Neuronal stem cell (in vitro differentiated cells): Measurements from ENCODE around the gene MT4.

Source experiments
- DNase-seq: peaks from one replicate; pipeline ENCODE4 v3.0.0-alpha.2; 2013; ENCODE audit warnings: low spot score
- H2AFZ ChIP-seq: one replicate; pipeline ENCODE4 v1.6.1; 2013; ENCODE audit warnings: mild to moderate bottlenecking, low read length, inconsistent platforms
- H2AK5ac ChIP-seq: 2 replicates; pipeline ENCODE4 v1.6.1; 2013; ENCODE audit warnings: low read depth, mild to moderate bottlenecking, inconsistent platforms, low read length, moderate library complexity, mixed read lengths
- H2BK120ac ChIP-seq: 2 replicates; pipeline ENCODE4 v1.6.1; 2013; ENCODE audit warnings: low read depth, mild to moderate bottlenecking, inconsistent platforms, low read length, moderate library complexity, mixed read lengths
- H2BK12ac ChIP-seq: one replicate; pipeline ENCODE4 v1.6.1; 2013; ENCODE audit warnings: low read length, inconsistent platforms
- H2BK15ac ChIP-seq: 2 replicates; pipeline ENCODE4 v1.6.1; 2013; ENCODE audit warnings: mild to moderate bottlenecking, low read length, inconsistent platforms, mixed read lengths
- H2BK5ac ChIP-seq: one replicate; pipeline ENCODE4 v1.6.1; 2013; ENCODE audit warnings: inconsistent platforms, mild to moderate bottlenecking, low read length, moderate library complexity
- H3K14ac ChIP-seq: one replicate; pipeline ENCODE4 v1.6.1; 2013; ENCODE audit warnings: low read length, inconsistent platforms
- H3K18ac ChIP-seq: 2 replicates; pipeline ENCODE4 v1.6.1; 2013; ENCODE audit warnings: low read length, inconsistent platforms
- H3K23ac ChIP-seq: 2 replicates; pipeline ENCODE4 v1.6.1; 2013; ENCODE audit warnings: low read depth, mild to moderate bottlenecking, mixed read lengths, low read length, inconsistent platforms; ENCODE audit not compliant: poor library complexity
- H3K27ac ChIP-seq: replicated peaks from 3 replicates; pipeline ENCODE4 v1.5.1; 2013; ENCODE audit warnings: low read length, inconsistent platforms
- H3K27me3 ChIP-seq, 3 experiments: 2 replicates each; pipeline ENCODE4 v1.6.1; 2013; ENCODE audit warnings: low read length in 3 of 3, mild to moderate bottlenecking in 2 of 3, inconsistent platforms in 1 of 3, low read depth in 1 of 3, mixed read lengths in 1 of 3, moderate library complexity in 1 of 3; ENCODE audit not compliant: control insufficient read depth in 3 of 3, insufficient read depth in 3 of 3
- H3K36me3 ChIP-seq, 2 donors: replicated peaks in 1 of 2; 2 replicates each; pipeline ENCODE4 v1.6.1; 2013; ENCODE audit warnings: low read length in 2 of 2; ENCODE audit not compliant: control insufficient read depth in 2 of 2, insufficient read depth in 2 of 2
- H3K4ac ChIP-seq: 2 replicates; pipeline ENCODE4 v1.6.1; 2013; ENCODE audit warnings: inconsistent platforms, mild to moderate bottlenecking, low read length, moderate library complexity
- H3K4me1 ChIP-seq, 2 donors: 1 replicate in 1 of 2; 2 replicates in 1 of 2; pipeline ENCODE4 v1.6.1; 2013; ENCODE audit warnings: low read length in 2 of 2, low read depth in 1 of 2; ENCODE audit not compliant: control insufficient read depth in 2 of 2, insufficient read depth in 1 of 2
- H3K4me2 ChIP-seq: one replicate; pipeline ENCODE4 v1.6.1; 2013; ENCODE audit warnings: mild to moderate bottlenecking, low read length, inconsistent platforms; ENCODE audit not compliant: insufficient read depth, poor library complexity, severe bottlenecking
- H3K4me3 ChIP-seq, 2 donors: 2 replicates each; pipeline ENCODE4 v1.5.1; 2013; ENCODE audit warnings: low read length in 2 of 2, mild to moderate bottlenecking in 2 of 2, inconsistent platforms in 1 of 2, moderate library complexity in 1 of 2
- H3K79me1 ChIP-seq: one replicate; pipeline ENCODE4 v1.6.1; 2013; ENCODE audit warnings: low read depth, mild to moderate bottlenecking, inconsistent platforms, low read length, moderate library complexity
- H3K9ac ChIP-seq: one replicate; pipeline ENCODE4 v1.6.1; 2013; ENCODE audit warnings: mild to moderate bottlenecking, low read depth, low read length, inconsistent platforms; ENCODE audit not compliant: poor library complexity
- H3K9me3 ChIP-seq, 2 donors: replicated peaks in 1 of 2; 2 replicates each; pipeline versions ENCODE3 to v1.6.1; 2013; ENCODE audit warnings: low read length in 2 of 2, mild to moderate bottlenecking in 2 of 2, inconsistent platforms in 1 of 2, low read depth in 1 of 2, mixed read lengths in 1 of 2, moderate library complexity in 1 of 2; ENCODE audit not compliant: control insufficient read depth in 2 of 2, insufficient read depth in 1 of 2
- H4K8ac ChIP-seq: one replicate; pipeline ENCODE4 v1.6.1; 2013; ENCODE audit warnings: low read depth, mild to moderate bottlenecking, inconsistent platforms, low read length, moderate library complexity
- H4K91ac ChIP-seq: one replicate; pipeline ENCODE4 v1.6.1; 2013; ENCODE audit warnings: low read length, low read depth, mild to moderate bottlenecking, inconsistent platforms; ENCODE audit not compliant: poor library complexity
- WGBS, 2 donors: extraction: QIAGEN DNeasy Blood & Tissue Kit; methylation state at CpG; one replicate each; pipeline ENCODE4 v1.1.7; 2013; ENCODE audit warnings: missing lambda C conversion rate in 2 of 2, mixed read lengths in 1 of 2; ENCODE audit not compliant: insufficient read length in 2 of 2, insufficient replicate concordance in 1 of 2; ENCODE audit errors: extremely low coverage in 2 of 2; 5-methylcytosine and 5-hydroxymethylcytosine counted together

Gene MT4

GRCh38 chr16:56549744-56550385, 15.0 kb upstream of the MT4 start:
- no peaks in the 10 kb centered on the region for H3K79me1 ChIP-seq
- H3K27ac ChIP-seq = no peak overlapping the region
- H2AFZ ChIP-seq = no peak overlapping the region
- H3K27me3 ChIP-seq = peaks cover 0 to under 1% (median 0%) of the 10 kb centered on the region in 3 experiments
- H4K8ac ChIP-seq = no peak overlapping the region
- H3K4me3 ChIP-seq = no peak overlapping the region
- H3K4ac ChIP-seq = no peak overlapping the region
- no peaks in the 10 kb centered on the region for H3K36me3 ChIP-seq
- H2BK15ac ChIP-seq = no peak overlapping the region
- H3K18ac ChIP-seq = no peak overlapping the region
- H3K4me2 ChIP-seq = no peak overlapping the region
- no peak overlapping the region for H3K14ac ChIP-seq
- H3K9me3 ChIP-seq = no peaks in the 10 kb centered on the region
- no CpG with 5 or more reads among the region's 5 CpGs for WGBS, 2 donors
- no peak overlapping the region for H4K91ac ChIP-seq
- no peak overlapping the region for H2AK5ac ChIP-seq
- no peak for DNase-seq
- peaks cover 11 to 19% of the 10 kb centered on the region in 2 donors for H3K4me1 ChIP-seq
- no peak overlapping the region for H3K9ac ChIP-seq
- no peak overlapping the region for H2BK120ac ChIP-seq
- no peak overlapping the region for H2BK12ac ChIP-seq
- H3K23ac ChIP-seq = no peak overlapping the region
- H2BK5ac ChIP-seq = no peak overlapping the region

- Histone ChIP-seq H3K4me3 (no peak overlapping the region), H3K23ac (no peak overlapping the region), H3K4ac (no peak overlapping the region), H2AFZ (peak overlapping the region; percentile 74), H3K36me3 (no peaks in the 10 kb centered on the region), H3K79me1 (no peaks in the 10 kb centered on the region), H3K14ac (no peak overlapping the region), H3K27me3 (peaks cover 0 to 7% (median 0%) of the 10 kb centered on the region in 3 experiments), H2BK12ac (no peak overlapping the region), H3K27ac (no peak overlapping the region), H3K9me3 (no peaks in the 10 kb centered on the region), H3K4me1 (peaks cover 6 to 14% of the 10 kb centered on the region in 2 donors), H2BK5ac (no peak overlapping the region), H3K9ac (no peak overlapping the region), H2BK120ac (no peak overlapping the region), H2AK5ac (no peak overlapping the region), H3K4me2 (no peak overlapping the region), H3K18ac (peak overlapping the region; percentile 68), H4K8ac (no peak overlapping the region), H4K91ac (no peak overlapping the region), H2BK15ac (no peak overlapping the region)
- no peak for DNase-seq
- WGBS, 2 donors = no CpG with 5 or more reads among the region's 11 CpGs
Observed at GRCh38 chr16:56551796-56552738, 12.8 kb upstream of the MT4 start.

GRCh38 chr16:56554441-56554840, 10.4 kb upstream of the MT4 start:
- Histone ChIP-seq H2AFZ (no peak overlapping the region), H3K18ac (no peak overlapping the region), H4K8ac (no peak overlapping the region), H3K9me3 (no peaks in the 10 kb centered on the region), H3K4me3 (no peak overlapping the region), H3K4me2 (no peak overlapping the region), H3K4me1 (peaks cover 0 to 6% of the 10 kb centered on the region in 2 donors), H2BK120ac (no peak overlapping the region), H3K23ac (no peak overlapping the region), H2AK5ac (no peak overlapping the region), H3K9ac (no peak overlapping the region), H3K27me3 (peaks cover 0 to 24% (median 0%) of the 10 kb centered on the region in 3 experiments), H2BK15ac (no peak overlapping the region), H3K79me1 (no peaks in the 10 kb centered on the region), H4K91ac (no peak overlapping the region), H3K4ac (no peak overlapping the region), H3K14ac (no peak overlapping the region), H3K27ac (no peak overlapping the region), H2BK12ac (no peak overlapping the region), H3K36me3 (no peaks in the 10 kb centered on the region), H2BK5ac (no peak overlapping the region)
- WGBS, 2 donors = no CpG with 5 or more reads among the region's 10 CpGs
- no peak for DNase-seq
